GM12878 (cell line): ENCODE measurements around the gene LRP4. TPM values are rescaled to one million over a fixed set of nuclear protein-coding genes. Genes with fewer than 3 reads are reported as not detected.

Source experiments
- ATAC-seq: fragments of 200-7000 bp; cut with Tn5 transposase; 3 replicates; pipeline ENCODE4 v1.9.1; 2020; ENCODE audit warnings: mild to moderate bottlenecking, moderate library complexity
- BruUV-seq: library from RNA; stranded (reverse); fragments of 400-500 nt; replicated peaks from 2 replicates; lab custom pipeline; 2021; lab: Mats Ljungman, UMichigan
- CTCF ChIA-PET: fragments of 300-600 bp; sonication (Branson Sonifier 250); formaldehyde crosslinking; extraction: SDS; loops from one replicate; lab custom pipeline; 2021; ENCODE audit warnings: inconsistent platforms; lab: Yijun Ruan, JAX
- POLR2A ChIA-PET: fragments of 350-600 bp; formaldehyde crosslinking; extraction: SDS; loops from one replicate; lab custom pipeline; 2021; ENCODE audit warnings: inconsistent platforms; lab: Charles Lee
- RAD21 ChIA-PET: fragments of 300-600 bp; sonication (Branson Sonifier 250); formaldehyde crosslinking; loops from one replicate; lab custom pipeline; 2023; ENCODE audit warnings: antibody characterized with exemption; ENCODE audit not compliant: unreplicated experiment; lab: Charles Lee
- SMC1A ChIA-PET: fragments of 300-600 bp; sonication (Branson Sonifier 250); formaldehyde crosslinking; loops from one replicate; lab custom pipeline; 2023; ENCODE audit not compliant: unreplicated experiment, uncharacterized antibody; lab: Charles Lee
- DNase-seq: peaks from one replicate; pipeline ENCODE4 v3.0.0-alpha.2; 2011; ENCODE audit warnings: low read depth, low spot score
- FAIRE-seq: peaks from 3 replicates; lab custom pipeline; 2011; peaks lifted over from hg19 to GRCh38; lab: Jason Lieb, UNC
- H2AFZ ChIP-seq: 2 replicates; pipeline ENCODE4 v1.6.0; 2011; ENCODE audit warnings: low read depth, low read length, control low read depth; ENCODE audit not compliant: control insufficient read depth
- H3K27ac ChIP-seq: 2 replicates; pipeline ENCODE4 v1.5.1; 2011; ENCODE audit warnings: control low read depth; ENCODE audit not compliant: control insufficient read depth, insufficient read depth
- H3K27me3 ChIP-seq, 2 experiments: replicated peaks in 1 of 2; 2 replicates each; pipeline versions ENCODE4 v1.6.0 to v1.6.1; 2011; ENCODE audit warnings: low read length in 1 of 2; ENCODE audit not compliant: control insufficient read depth in 2 of 2, insufficient read depth in 2 of 2
- H3K36me3 ChIP-seq, 2 experiments: 2 replicates each; pipeline ENCODE4 v1.5.1; 2011; ENCODE audit warnings: low read length in 1 of 2; ENCODE audit not compliant: control insufficient read depth in 2 of 2, insufficient read depth in 2 of 2
- H3K4me1 ChIP-seq: 2 replicates; pipeline ENCODE4 v1.6.1; 2011; ENCODE audit warnings: mild to moderate bottlenecking, low read length, moderate library complexity, mixed read lengths; ENCODE audit not compliant: control insufficient read depth, insufficient read depth
- H3K4me2 ChIP-seq: 2 replicates; pipeline ENCODE4 v1.6.0; 2011; ENCODE audit warnings: control low read depth; ENCODE audit not compliant: control insufficient read depth, insufficient read depth
- H3K4me3 ChIP-seq: fragments of 200-600 bp; sonication (generic); 2 replicates; pipeline ENCODE4 v1.5.1; 2016
- H3K79me2 ChIP-seq: 2 replicates; pipeline ENCODE4 v1.6.0; 2011; ENCODE audit warnings: low read length; ENCODE audit not compliant: control insufficient read depth, insufficient read depth
- H3K9ac ChIP-seq: 2 replicates; pipeline ENCODE4 v1.8.0; 2011; ENCODE audit warnings: low read length, control low read depth, mixed read lengths; ENCODE audit not compliant: control insufficient read depth, insufficient read depth
- H3K9me3 ChIP-seq: replicated peaks from 3 replicates; pipeline ENCODE4 v1.5.1; 2011; ENCODE audit warnings: mild to moderate bottlenecking, low read length; ENCODE audit not compliant: control insufficient read depth, insufficient read depth
- H4K20me1 ChIP-seq: 2 replicates; pipeline ENCODE4 v1.6.0; 2011; ENCODE audit not compliant: control insufficient read depth, insufficient read depth
- EP300 ChIP-seq, 2 experiments: fragments of 150-350 bp in 1 of 2; IDR thresholded peaks; 2 replicates each; pipeline ENCODE4 v1.6.1; 2011 to 2012; ENCODE audit warnings: low read depth in 2 of 2, low read length in 2 of 2, borderline replicate concordance in 1 of 2, improper control_type of control experiment in 1 of 2, inconsistent platforms in 1 of 2; ENCODE audit not compliant: control insufficient read depth in 1 of 2
- HDGF ChIP-seq: fragments of 450-650 bp; IDR thresholded peaks from 2 replicates; pipeline ENCODE4 v1.6.1; 2016; ENCODE audit warnings: antibody characterized with exemption
- WGBS: methylation state at CpG from one replicate; pipeline ENCODE4 v1.1.6; 2016; ENCODE audit warnings: low lambda C conversion rate; ENCODE audit not compliant: insufficient replicate concordance, insufficient coverage; ENCODE audit errors: missing lambda C conversion rate; 5-methylcytosine and 5-hydroxymethylcytosine counted together
- in situ Hi-C: fragments of 300-500 bp; cut with MboI; formaldehyde crosslinking; loops from 9 replicates; pipeline ENCODE4 v1.14.3; 2018; ENCODE audit warnings: mixed read lengths
- intact Hi-C: fragments of 100-400 bp; cut with micrococcal nuclease; formaldehyde crosslinking; loops from one replicate; pipeline ENCODE4 v1.14.2; 2022; ENCODE audit not compliant: unreplicated experiment
- polyA plus RNA-seq, 11 experiments: library from polyadenylated mRNA; depleted of rRNA in 4 of 11; unstranded in 6 of 11; stranded (reverse) in 5 of 11; fragments of >200 nt; fragmentation: Nextera tagmentation in 4 of 11; fragmentation: Illumina TruSeq in 1 of 11; extraction: Ambion mirVana in 4 of 11; extraction: Trizol in 1 of 11; gene quantifications; 1 replicate in 1 of 11; 2 replicates in 10 of 11; pipeline versions ENCODE4 v1.2.1 to v1.2.3, GENCODE V29; 2011 to 2016; ENCODE audit warnings: inconsistent platforms in 2 of 11, missing spikeins in 2 of 11, low read depth in 1 of 11
- total RNA-seq, 4 experiments: library from RNA; depleted of rRNA in 3 of 4; stranded (reverse); fragments of >200 nt in 3 of 4; fragmentation: Illumina TruSeq in 1 of 4; extraction: Trizol in 1 of 4; gene quantifications; 2 replicates each; pipeline versions ENCODE4 v1.2.1 to v1.2.3, GENCODE V29; 2013 to 2021
- TF ChIP-seq, protein P1 (sequence below): fragments of 450-650 bp; IDR thresholded peaks from 2 replicates; pipeline ENCODE4 v1.6.1; 2017; ENCODE audit warnings: mild to moderate bottlenecking

LRP4 gene
- total and polyA plus RNA-seq, 10 of the 15 experiments (the other 5 are each of a cell fraction or from before 2014, with no cell fraction given), result under 0.01 to 0.06 (median 0.03) TPM; not detected in 6

DNA sequence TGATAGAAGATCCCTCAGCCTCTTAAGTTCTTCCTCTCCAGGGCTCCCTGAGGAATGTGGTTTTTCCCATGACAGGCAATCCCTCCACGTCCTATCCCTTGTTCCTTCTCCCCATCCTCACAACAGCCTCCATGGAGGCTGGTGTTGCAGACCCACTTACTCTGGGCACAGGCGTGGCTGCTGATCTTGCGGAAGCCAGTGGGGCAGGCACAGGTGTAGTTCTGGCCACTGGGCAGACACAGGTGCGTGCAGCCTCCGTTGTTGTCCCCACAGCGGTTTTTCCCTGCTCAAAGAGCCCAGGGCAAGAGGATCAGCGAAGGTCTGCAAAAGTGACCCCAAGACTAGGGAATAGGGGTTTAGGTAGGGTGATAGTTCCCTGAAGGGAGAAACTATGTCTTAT, 29.1 kb downstream of the LRP4 start:
- Histone ChIP-seq H4K20me1 (no peaks in the 10 kb centered on the region), H3K79me2 (no peaks in the 10 kb centered on the region), H3K9me3 (no peaks in the 10 kb centered on the region), H3K27ac (no peak overlapping the region), H3K4me1 (no peaks in the 10 kb centered on the region), H3K4me2 (no peak overlapping the region), H3K9ac (no peak overlapping the region), H2AFZ (no peak overlapping the region), H3K27me3 (no peaks in the 10 kb centered on the region; a peak in 1 of 4 replicates), H3K4me3 (no peak overlapping the region), H3K36me3 (no peaks in the 10 kb centered on the region)
- no peak; the same call in 2 of the 3 replicates for ATAC-seq
- RAD21 ChIA-PET, result no interaction called here
- SMC1A ChIA-PET, result no interaction called here
- WGBS, result 41% methylated on average over 7 of the region's 7 CpGs
- CTCF ChIA-PET, result interaction anchor here (1.4 to 4.9 kb wide), 2 partner anchors 264 to 265 kb away, joined by 3 to 63 read pairs; no protein-coding TSS in a partner anchor
- POLR2A ChIA-PET, result no interaction called here
- no TSS peak for BruUV-seq
- no peak for FAIRE-seq
- TF ChIP-seq EP300 (IDR thresholded peaks at IDR 0.05; ENCODE audit: borderline replicate concordance in 1 of 2, control insufficient read depth in 1 of 2, low read depth in 2 of 2, low read length in 2 of 2), result no peak
- DNase-seq, result no peak
- intact Hi-C loops, result loop anchor here (1.0 to 10.0 kb wide), 4 partner anchors 31 to 566 kb away; no protein-coding TSS in a partner anchor
- in situ Hi-C loops, result loop anchor here (5.0 kb wide), 1 partner anchor 273 kb away; no protein-coding TSS in a partner anchor

DNA sequence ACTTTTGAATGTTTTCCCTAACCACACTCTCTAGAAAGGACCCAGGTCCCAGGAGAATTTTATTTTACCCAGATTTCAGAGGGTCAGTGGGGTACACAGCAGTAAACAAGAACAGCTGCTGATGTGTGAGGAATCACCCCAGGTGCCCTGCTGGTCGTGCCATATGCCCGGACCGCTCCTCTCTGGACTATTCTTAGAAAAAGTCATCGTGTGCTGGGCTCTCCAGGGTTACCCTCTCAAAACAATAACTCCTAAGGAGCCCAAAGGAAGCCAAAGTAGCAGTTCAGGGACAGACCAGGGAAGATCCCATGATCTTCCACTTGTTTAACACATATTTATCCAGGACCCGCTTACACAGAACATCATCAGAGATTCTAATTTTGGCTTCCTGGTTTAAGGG, 29.7 kb downstream of the LRP4 start:
- DNase-seq, result no peak
- ChIA-PET POLR2A (no interaction called here), RAD21 (interaction anchor here (0.7 kb wide), 1 partner anchor 371 kb away, joined by 3 read pairs; no protein-coding TSS in a partner anchor), SMC1A (no interaction called here), CTCF (interaction anchor here (0.6 to 3.9 kb wide), 4 partner anchors 77 to 274 kb away, joined by 3 to 20 read pairs (median 4); no protein-coding TSS in a partner anchor)
- in situ Hi-C loops, result loop anchor here (5.0 kb wide), 1 partner anchor 274 kb away; no protein-coding TSS in a partner anchor
- Histone ChIP-seq H3K27ac (no peak overlapping the region), H3K4me3 (no peak overlapping the region), H3K9me3 (no peaks in the 10 kb centered on the region), H2AFZ (no peak overlapping the region), H3K36me3 (no peaks in the 10 kb centered on the region), H3K4me2 (no peak overlapping the region), H3K9ac (no peak overlapping the region), H3K4me1 (no peaks in the 10 kb centered on the region), H3K79me2 (no peaks in the 10 kb centered on the region)
- intact Hi-C loops, result loop anchor here (1.0 to 10.0 kb wide), 4 partner anchors 32 to 566 kb away; no protein-coding TSS in a partner anchor
- WGBS, result 48% methylated on average over 5 of the region's 5 CpGs
- no peak for FAIRE-seq
- TF ChIP-seq, protein P1, sequence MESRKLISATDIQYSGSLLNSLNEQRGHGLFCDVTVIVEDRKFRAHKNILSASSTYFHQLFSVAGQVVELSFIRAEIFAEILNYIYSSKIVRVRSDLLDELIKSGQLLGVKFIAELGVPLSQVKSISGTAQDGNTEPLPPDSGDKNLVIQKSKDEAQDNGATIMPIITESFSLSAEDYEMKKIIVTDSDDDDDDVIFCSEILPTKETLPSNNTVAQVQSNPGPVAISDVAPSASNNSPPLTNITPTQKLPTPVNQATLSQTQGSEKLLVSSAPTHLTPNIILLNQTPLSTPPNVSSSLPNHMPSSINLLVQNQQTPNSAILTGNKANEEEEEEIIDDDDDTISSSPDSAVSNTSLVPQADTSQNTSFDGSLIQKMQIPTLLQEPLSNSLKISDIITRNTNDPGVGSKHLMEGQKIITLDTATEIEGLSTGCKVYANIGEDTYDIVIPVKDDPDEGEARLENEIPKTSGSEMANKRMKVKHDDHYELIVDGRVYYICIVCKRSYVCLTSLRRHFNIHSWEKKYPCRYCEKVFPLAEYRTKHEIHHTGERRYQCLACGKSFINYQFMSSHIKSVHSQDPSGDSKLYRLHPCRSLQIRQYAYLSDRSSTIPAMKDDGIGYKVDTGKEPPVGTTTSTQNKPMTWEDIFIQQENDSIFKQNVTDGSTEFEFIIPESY, result no peak
- TF ChIP-seq HDGF, result no peak
- TF ChIP-seq, all 136 proteins: peak for 0
- no peaks in the 10 kb centered on the region; a peak in 1 of 4 replicates for H3K27me3 ChIP-seq
- no peaks in the 10 kb centered on the region for H4K20me1 ChIP-seq
- BruUV-seq, result no TSS peak
- no peak for ATAC-seq
